HepG2 (cell line): ENCODE data around the gene LRRC37A. TPM values are rescaled to one million over a fixed set of nuclear protein-coding genes. Genes with fewer than 3 reads are reported as not detected.
A peak's percentile ranks its signal among the peaks of the same experiment; 100 is the strongest.

ENCODE experiments used
- HNRNPL ChIP-seq: fragments of 200-400 bp; formaldehyde crosslinking; IDR thresholded peaks from 2 replicates; pipeline ENCODE4 v1.6.1; 2017; ENCODE audit warnings: mild to moderate bottlenecking, low read depth, low read length
- HOXA3 ChIP-seq: sonication (generic); formaldehyde crosslinking; IDR thresholded peaks from 2 replicates; pipeline ENCODE4 v1.5.0; 2020; ENCODE audit warnings: missing genetic modification reagents
- MYC ChIP-seq: sonication (generic); formaldehyde crosslinking; IDR thresholded peaks from 2 replicates; pipeline ENCODE4 v1.9.0; 2021; ENCODE audit warnings: missing genetic modification reagents, borderline replicate concordance
- POGK ChIP-seq: sonication (generic); formaldehyde crosslinking; conservative IDR thresholded peaks from 2 replicates; pipeline ENCODE4 v1.8.0; 2022; ENCODE audit warnings: mild to moderate bottlenecking, moderate library complexity, missing genetic modification reagents
- POLR2AphosphoS2 ChIP-seq: IDR thresholded peaks from 2 replicates; pipeline ENCODE4 v1.6.1; 2011; ENCODE audit warnings: low read depth, low read length, improper control_type of control experiment
- REST ChIP-seq, 2 experiments: IDR thresholded peaks; 2 replicates each; pipeline ENCODE4 v1.6.1; 2011 to 2012; ENCODE audit warnings: low read length in 2 of 2, borderline replicate concordance in 1 of 2, low read depth in 1 of 2, mild to moderate bottlenecking in 1 of 2, moderate library complexity in 1 of 2
- ZNF18 ChIP-seq: sonication (generic); formaldehyde crosslinking; IDR thresholded peaks from 2 replicates; pipeline ENCODE4 v1.8.0; 2022; ENCODE audit warnings: mild to moderate bottlenecking, missing genetic modification reagents; ENCODE audit not compliant: insufficient replicate concordance
- ZNF503 ChIP-seq: sonication (generic); formaldehyde crosslinking; IDR thresholded peaks from 2 replicates; pipeline ENCODE4 v1.4.0; 2020; ENCODE audit warnings: missing genetic modification reagents
- ZNF576 ChIP-seq: sonication (generic); formaldehyde crosslinking; IDR thresholded peaks from 2 replicates; pipeline ENCODE4 v1.4.0; 2020; ENCODE audit warnings: mild to moderate bottlenecking, missing genetic modification reagents
- ZNF609 ChIP-seq: sonication (generic); formaldehyde crosslinking; IDR thresholded peaks from 2 replicates; pipeline ENCODE4 v1.4.0; 2020; ENCODE audit warnings: mild to moderate bottlenecking, missing genetic modification reagents, borderline replicate concordance
- ZSCAN20 ChIP-seq: sonication (generic); formaldehyde crosslinking; IDR thresholded peaks from 2 replicates; pipeline ENCODE4 v1.4.0; 2020; ENCODE audit warnings: missing genetic modification reagents, mild to moderate bottlenecking, borderline replicate concordance
- polyA plus RNA-seq, 8 experiments: library from polyadenylated mRNA; depleted of rRNA in 3 of 8; stranded (reverse) in 7 of 8; unstranded in 1 of 8; fragments of >200 nt; fragmentation: Illumina TruSeq in 4 of 8; extraction: Trizol in 4 of 8; gene quantifications; 2 replicates each; pipeline versions ENCODE4 v1.2.1 to v1.2.3, GENCODE V29; 2011 to 2016; ENCODE audit warnings: low read depth in 4 of 8, missing spikeins in 1 of 8, mixed read lengths in 1 of 8; ENCODE audit not compliant: insufficient read depth in 1 of 8
- total RNA-seq, 5 experiments: library from RNA; depleted of rRNA; stranded (reverse); fragments of >200 nt; fragmentation: Illumina TruSeq; extraction: Trizol; gene quantifications; 2 replicates each; pipeline ENCODE4 v1.2.3, GENCODE V29; 2016; ENCODE audit warnings: low read depth in 1 of 5

LRRC37A gene
- total and polyA plus RNA-seq, 2 of the 13 experiments (the other 11 are each of a cell fraction or from before 2014, with no cell fraction given) = 0.97 to 1.3 TPM

GRCh38 chr17:46266656-46267544 lies 28.0 kb upstream of the LRRC37A start (continued):
- TF ChIP-seq ZNF503 (CRISPR knock-in tag) = 0 out of 2 replicates have a peak, but pooled peaks have one; percentile 11
- TF ChIP-seq POGK (CRISPR knock-in tag) = peak; percentile 29; the same call in 1 of the 2 replicates
- 0 out of 2 replicates have a peak, but pooled peaks have one; percentile 45 for TF ChIP-seq HNRNPL
- peak; percentile 60; the same call in 1 of the 2 replicates for TF ChIP-seq MYC
- TF ChIP-seq ZNF18 (CRISPR knock-in tag) = no peak
- 0 out of 2 replicates have a peak, but pooled peaks have one; percentile 47 for TF ChIP-seq ZNF576 (CRISPR knock-in tag)
- no peak for TF ChIP-seq POLR2AphosphoS2
- TF ChIP-seq ZSCAN20 (CRISPR knock-in tag) = peak; percentile 13; the same call in 1 of the 2 replicates
- peak; percentile 27; the same call in 1 of the 2 replicates for TF ChIP-seq HOXA3 (CRISPR knock-in tag)
- TF ChIP-seq REST (IDR thresholded peaks at IDR 0.05; ENCODE audit: borderline replicate concordance in 1 of 2, low read depth in 1 of 2, low read length in 2 of 2) = peak in 1 of 2 experiments; percentile 26; a peak in 1 of 4 replicates
- TF ChIP-seq ZNF609 = peak; percentile 18; the same call in 1 of the 2 replicates
